ENCODE measurements around the gene CBLIF.

GRCh38 chr11:59791639-59792038, 53.7 kb downstream of the CBLIF start:
- no peak for TF ChIP-seq MXI1 (IDR thresholded peaks at IDR 0.05; ENCODE audit: borderline replicate concordance, low read depth, low read length)
- no peak for TF ChIP-seq GMEB1 (CRISPR knock-in tag; IDR thresholded peaks at IDR 0.05; ENCODE audit: borderline replicate concordance)
- TF ChIP-seq, protein P1, sequence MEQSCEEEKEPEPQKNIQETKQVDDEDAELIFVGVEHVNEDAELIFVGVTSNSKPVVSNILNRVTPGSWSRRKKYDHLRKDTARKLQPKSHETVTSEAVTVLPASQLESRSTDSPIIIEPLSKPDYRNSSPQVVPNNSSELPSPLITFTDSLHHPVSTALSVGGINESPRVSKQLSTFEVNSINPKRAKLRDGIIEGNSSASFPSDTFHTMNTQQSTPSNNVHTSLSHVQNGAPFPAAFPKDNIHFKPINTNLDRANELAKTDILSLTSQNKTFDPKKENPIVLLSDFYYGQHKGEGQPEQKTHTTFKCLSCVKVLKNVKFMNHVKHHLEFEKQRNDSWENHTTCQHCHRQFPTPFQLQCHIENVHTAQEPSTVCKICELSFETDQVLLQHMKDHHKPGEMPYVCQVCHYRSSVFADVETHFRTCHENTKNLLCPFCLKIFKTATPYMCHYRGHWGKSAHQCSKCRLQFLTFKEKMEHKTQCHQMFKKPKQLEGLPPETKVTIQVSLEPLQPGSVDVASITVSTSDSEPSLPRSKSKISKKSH (CRISPR knock-in tag; IDR thresholded peaks at IDR 0.05; ENCODE audit: borderline replicate concordance) = no peak
- TF ChIP-seq EZH2 (conservative IDR thresholded peaks at IDR 0.05; ENCODE audit: low read depth, low read length) = no peak
- TF ChIP-seq ARHGAP35 (CRISPR knock-in tag; IDR thresholded peaks at IDR 0.05; ENCODE audit: borderline replicate concordance) = no peak
- no peak for TF ChIP-seq HMG20A (CRISPR knock-in tag; IDR thresholded peaks at IDR 0.05; ENCODE audit: borderline replicate concordance)
- TF ChIP-seq CREB1 (IDR thresholded peaks at IDR 0.05) = no peak
- TF ChIP-seq CREB1 (CRISPR knock-in tag; IDR thresholded peaks at IDR 0.05) = no peak
- TF ChIP-seq ZNF549 (CRISPR knock-in tag; IDR thresholded peaks at IDR 0.05) = no peak
- TF ChIP-seq SMAD9 (CRISPR knock-in tag; IDR thresholded peaks at IDR 0.05) = no peak
- no peak for TF ChIP-seq HDAC6 (IDR thresholded peaks at IDR 0.05; ENCODE audit: low read depth, low read length)
